Mesodermal cell (in vitro differentiated cells): Measurements from ENCODE around the gene PRORP. TPM values are rescaled to one million over a fixed set of nuclear protein-coding genes. Genes with fewer than 3 reads are reported as not detected.
"Not testable (repeated sequence)": the region's sequence is repeated elsewhere in the genome, so short reads cannot be mapped to it uniquely, and the experiment has no call there.

ENCODE experiments used
- H3K27ac ChIP-seq: 2 replicates; pipeline ENCODE4 v1.7.0; 2013; ENCODE audit warnings: mild to moderate bottlenecking, low read depth, low read length, moderate library complexity; ENCODE audit not compliant: severe bottlenecking
- H3K36me3 ChIP-seq: 2 replicates; pipeline ENCODE4 v1.7.1; 2013; ENCODE audit warnings: mild to moderate bottlenecking, low read length, moderate library complexity; ENCODE audit not compliant: control insufficient read depth, insufficient read depth
- H3K4me1 ChIP-seq: one replicate; pipeline ENCODE4 v1.7.1; 2013; ENCODE audit warnings: mild to moderate bottlenecking, low read length; ENCODE audit not compliant: insufficient read depth, control insufficient read depth, poor library complexity, severe bottlenecking
- H3K4me3 ChIP-seq: 2 replicates; pipeline ENCODE4 v1.7.0; 2013; ENCODE audit warnings: low read length, control low read depth, mild to moderate bottlenecking; ENCODE audit not compliant: insufficient read depth, poor library complexity, severe bottlenecking; ENCODE audit errors: extremely low read depth
- H3K9me3 ChIP-seq: 2 replicates; pipeline ENCODE4 v1.7.1; 2013; ENCODE audit warnings: mild to moderate bottlenecking, low read length, moderate library complexity; ENCODE audit not compliant: control insufficient read depth
- WGBS, 2 experiments: methylation state at CpG; one replicate each; pipeline ENCODE4 v1.1.5; 2013; ENCODE audit warnings: missing lambda C conversion rate in 2 of 2; ENCODE audit not compliant: insufficient coverage in 2 of 2; 5-methylcytosine and 5-hydroxymethylcytosine counted together
- polyA plus RNA-seq, 2 experiments: library from polyadenylated mRNA; stranded (reverse); fragments of 50-300 nt; gene quantifications; one replicate each; pipeline ENCODE4 v1.2.3, GENCODE V29; 2013

The PRORP gene
- 25.1 TPM for polyA plus RNA-seq (2013, experiment 1 of 2)
- 23.8 TPM for polyA plus RNA-seq (2013, experiment 2 of 2)

GRCh38 chr14:35121887-35122695, at the start of gene PRORP, which contains the start of gene PPP2R3C:
PRORP (plus strand) TSS chr14:35122552; CDS start chr14:35123246, 694 bp downstream.
PPP2R3C (minus strand) TSS chr14:35121990; CDS start chr14:35121959, 31 bp downstream.
- peaks cover 6% of the 10 kb centered on the region for H3K4me1 ChIP-seq
- peaks cover 16% of the 10 kb centered on the region for H3K36me3 ChIP-seq
- peak within 1 kb of the TSS; percentile 98 for H3K27ac ChIP-seq
- 0% methylated on average over 46 to 50 of the region's 57 CpGs for WGBS, 2 experiments
- no peaks in the 10 kb centered on the region for H3K9me3 ChIP-seq
- H3K4me3 ChIP-seq: peak within 1 kb of the TSS; percentile 71

- Histone ChIP-seq H3K9me3 (no peaks in the 10 kb centered on the region), H3K4me3 (no peak overlapping the region), H3K36me3 (peaks cover 39% of the 10 kb centered on the region), H3K27ac (no peak overlapping the region), H3K4me1 (no peaks in the 10 kb centered on the region)
- no CpG with 5 or more reads among the region's 1 CpG for WGBS, 2 experiments
These were observed 48.9 kb upstream of the PRORP start for GRCh38 chr14:35073486-35073885.

GRCh38 chr14:35078082-35078481, 44.3 kb upstream of the PRORP start:
- Histone ChIP-seq H3K27ac (no peak overlapping the region), H3K36me3 (peaks cover 53% of the 10 kb centered on the region), H3K4me3 (no peak overlapping the region), H3K4me1 (no peaks in the 10 kb centered on the region), H3K9me3 (no peaks in the 10 kb centered on the region)
- 71 to 80% methylated on average over 1 of the region's 2 CpGs for WGBS, 2 experiments

GRCh38 chr14:35079742-35080141, 42.6 kb upstream of the PRORP start:
- WGBS, 2 experiments: 57 to 100% methylated on average over 1 of the region's 1 CpG
- H3K36me3 ChIP-seq: peaks cover 57% of the 10 kb centered on the region
- H3K9me3 ChIP-seq: no peaks in the 10 kb centered on the region

GRCh38 chr14:35083530-35084150, 38.7 kb upstream of the PRORP start:
- Histone ChIP-seq H3K4me1 (no peaks in the 10 kb centered on the region), H3K27ac (no peak overlapping the region), H3K4me3 (no peak overlapping the region), H3K9me3 (no peaks in the 10 kb centered on the region), H3K36me3 (peaks cover 62% of the 10 kb centered on the region)
- 78 to 93% methylated on average over 6 of the region's 8 CpGs for WGBS, 2 experiments

More at GRCh38 chr14:35079742-35080141, 42.6 kb upstream of the PRORP start:
- no peaks in the 10 kb centered on the region for H3K4me1 ChIP-seq
- H3K27ac ChIP-seq: no peak overlapping the region
- no peak overlapping the region for H3K4me3 ChIP-seq

GRCh38 chr14:35085441-35085840, 36.9 kb upstream of the PRORP start:
- Histone ChIP-seq H3K36me3 (peaks cover 68% of the 10 kb centered on the region), H3K27ac (no peak overlapping the region), H3K4me3 (no peak overlapping the region), H3K4me1 (no peaks in the 10 kb centered on the region), H3K9me3 (no peaks in the 10 kb centered on the region)
- 100% methylated on average over 2 of the region's 2 CpGs; no CpG with 5 or more reads in 1 of the 2 experiments for WGBS, 2 experiments

GRCh38 chr14:35088514-35088913, 33.8 kb upstream of the PRORP start:
- Histone ChIP-seq H3K4me1 (no peaks in the 10 kb centered on the region), H3K27ac (no peak overlapping the region), H3K4me3 (no peak overlapping the region), H3K36me3 (peaks cover 81% of the 10 kb centered on the region), H3K9me3 (no peaks in the 10 kb centered on the region)
- no CpG with 5 or more reads among the region's 2 CpGs for WGBS, 2 experiments

- WGBS, 2 experiments: 93 to 94% methylated on average over 6 of the region's 6 CpGs
- H3K27ac ChIP-seq, H3K9me3 ChIP-seq, H3K4me1 ChIP-seq, H3K4me3 ChIP-seq: not testable (repeated sequence)
- peaks cover 88% of the 10 kb centered on the region for H3K36me3 ChIP-seq
These were observed 27.7 kb upstream of the PRORP start for GRCh38 chr14:35094645-35095044.

- no peaks in the 10 kb centered on the region for H3K4me1 ChIP-seq
- peaks cover 82% of the 10 kb centered on the region for H3K36me3 ChIP-seq
- H3K9me3 ChIP-seq: peaks cover 4% of the 10 kb centered on the region
- no peak overlapping the region for H3K27ac ChIP-seq
- H3K4me3 ChIP-seq: no peak overlapping the region
These were observed 14.5 kb upstream of the PRORP start for GRCh38 chr14:35107866-35108265.

GRCh38 chr14:35112641-35113040, 9.7 kb upstream of the PRORP start:
- Histone ChIP-seq H3K36me3 (peaks cover 74% of the 10 kb centered on the region), H3K4me3 (no peak overlapping the region), H3K27ac (no peak overlapping the region), H3K9me3 (peaks cover 4% of the 10 kb centered on the region), H3K4me1 (no peaks in the 10 kb centered on the region)
- WGBS, 2 experiments: 69 to 72% methylated on average over 2 of the region's 2 CpGs
